ENCODE data around the gene PRDM8.

PRDM8 gene

GRCh38 chr4:80165855-80166254 is 31.4 kb upstream of the PRDM8 start:
- H3K27ac ChIP-seq (ENCODE audit: low read length) = no peak overlapping the region
- H3F3A ChIP-seq (ENCODE audit: insufficient read depth, low read length) = no peaks in the 10 kb centered on the region
- H3K9me3 ChIP-seq (replicated peaks; ENCODE audit: insufficient read depth, low read length) = no peaks in the 10 kb centered on the region
- no peaks in the 10 kb centered on the region for H3K79me2 ChIP-seq (ENCODE audit: low read length)
- no peaks in the 10 kb centered on the region for H4K20me1 ChIP-seq (ENCODE audit: insufficient read depth, low read length)
- H3K27me3 ChIP-seq (replicated peaks; ENCODE audit: insufficient read depth, low read length) = no peaks in the 10 kb centered on the region
- no peak for DNase-seq
- H3K36me3 ChIP-seq (replicated peaks; ENCODE audit: insufficient read depth, low read length) = no peaks in the 10 kb centered on the region
- H3K4me3 ChIP-seq (ENCODE audit: low read length) = no peak overlapping the region
- H3K9ac ChIP-seq (ENCODE audit: low read length) = no peak overlapping the region
- no peak overlapping the region for H3K4me2 ChIP-seq (ENCODE audit: low read depth, low read length)
- no peak for TF ChIP-seq EZH2 (optimal IDR thresholded peaks at IDR 0.05; ENCODE audit: low read depth, low read length)
- no peak for TF ChIP-seq EZH2phosphoT487 (IDR thresholded peaks at IDR 0.05; ENCODE audit: low read length)
- TF ChIP-seq, protein P1, sequence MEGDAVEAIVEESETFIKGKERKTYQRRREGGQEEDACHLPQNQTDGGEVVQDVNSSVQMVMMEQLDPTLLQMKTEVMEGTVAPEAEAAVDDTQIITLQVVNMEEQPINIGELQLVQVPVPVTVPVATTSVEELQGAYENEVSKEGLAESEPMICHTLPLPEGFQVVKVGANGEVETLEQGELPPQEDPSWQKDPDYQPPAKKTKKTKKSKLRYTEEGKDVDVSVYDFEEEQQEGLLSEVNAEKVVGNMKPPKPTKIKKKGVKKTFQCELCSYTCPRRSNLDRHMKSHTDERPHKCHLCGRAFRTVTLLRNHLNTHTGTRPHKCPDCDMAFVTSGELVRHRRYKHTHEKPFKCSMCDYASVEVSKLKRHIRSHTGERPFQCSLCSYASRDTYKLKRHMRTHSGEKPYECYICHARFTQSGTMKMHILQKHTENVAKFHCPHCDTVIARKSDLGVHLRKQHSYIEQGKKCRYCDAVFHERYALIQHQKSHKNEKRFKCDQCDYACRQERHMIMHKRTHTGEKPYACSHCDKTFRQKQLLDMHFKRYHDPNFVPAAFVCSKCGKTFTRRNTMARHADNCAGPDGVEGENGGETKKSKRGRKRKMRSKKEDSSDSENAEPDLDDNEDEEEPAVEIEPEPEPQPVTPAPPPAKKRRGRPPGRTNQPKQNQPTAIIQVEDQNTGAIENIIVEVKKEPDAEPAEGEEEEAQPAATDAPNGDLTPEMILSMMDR (IDR thresholded peaks at IDR 0.05; ENCODE audit: low read length) = no peak
- H3K9me2 ChIP-seq (replicated peaks; ENCODE audit: insufficient read depth, low read length) = no peaks in the 10 kb centered on the region
- H3K4me1 ChIP-seq (ENCODE audit: low read length) = no peaks in the 10 kb centered on the region
- no peak overlapping the region for H2AFZ ChIP-seq (ENCODE audit: low read length)

DNA sequence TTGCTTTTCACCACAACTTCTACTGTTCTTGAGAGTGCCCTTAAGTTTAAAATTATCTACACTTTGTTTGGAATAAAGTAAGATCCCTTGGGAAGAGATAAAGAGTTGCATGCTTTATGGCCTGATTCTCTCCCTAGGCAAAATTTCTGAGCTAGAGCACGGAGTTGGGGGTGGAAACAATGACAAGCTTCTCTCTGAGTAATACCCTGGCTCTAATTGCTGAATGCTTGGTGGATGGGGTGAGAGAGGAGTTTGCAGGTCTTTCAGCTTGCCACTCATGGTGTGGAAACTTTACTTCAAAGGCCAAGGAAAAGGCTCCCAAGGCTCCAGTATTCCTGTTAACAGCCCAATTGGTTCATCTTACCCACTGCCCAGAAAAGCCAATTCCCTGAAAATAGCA is 26.1 kb upstream of the PRDM8 start:
- Histone ChIP-seq H3K27me3 (replicated peaks; ENCODE audit: insufficient read depth, low read length) (no peaks in the 10 kb centered on the region), H3K79me2 (ENCODE audit: low read length) (no peaks in the 10 kb centered on the region), H3K9me3 (replicated peaks; ENCODE audit: insufficient read depth, low read length) (no peaks in the 10 kb centered on the region), H2AFZ (ENCODE audit: low read length) (no peak overlapping the region), H3K36me3 (replicated peaks; ENCODE audit: insufficient read depth, low read length) (no peaks in the 10 kb centered on the region), H3K4me2 (ENCODE audit: low read depth, low read length) (peak overlapping the region; percentile 56; the same call in 1 of the 2 replicates), H3F3A (ENCODE audit: insufficient read depth, low read length) (peaks cover 10% of the 10 kb centered on the region; the same call in 1 of the 2 replicates), H3K27ac (ENCODE audit: low read length) (no peak overlapping the region), H4K20me1 (ENCODE audit: insufficient read depth, low read length) (no peaks in the 10 kb centered on the region), H3K4me1 (ENCODE audit: low read length) (peaks cover 25% of the 10 kb centered on the region), H3K4me3 (ENCODE audit: low read length) (no peak overlapping the region), H3K9ac (ENCODE audit: low read length) (no peak overlapping the region), H3K9me2 (replicated peaks; ENCODE audit: insufficient read depth, low read length) (no peaks in the 10 kb centered on the region)
- DNase-seq = no peak
- TF ChIP-seq EZH2 (optimal IDR thresholded peaks at IDR 0.05; ENCODE audit: low read depth, low read length) = no peak
- TF ChIP-seq, protein P1 (IDR thresholded peaks at IDR 0.05; ENCODE audit: low read length) = no peak
- TF ChIP-seq EZH2phosphoT487 (IDR thresholded peaks at IDR 0.05; ENCODE audit: low read length) = no peak

DNA sequence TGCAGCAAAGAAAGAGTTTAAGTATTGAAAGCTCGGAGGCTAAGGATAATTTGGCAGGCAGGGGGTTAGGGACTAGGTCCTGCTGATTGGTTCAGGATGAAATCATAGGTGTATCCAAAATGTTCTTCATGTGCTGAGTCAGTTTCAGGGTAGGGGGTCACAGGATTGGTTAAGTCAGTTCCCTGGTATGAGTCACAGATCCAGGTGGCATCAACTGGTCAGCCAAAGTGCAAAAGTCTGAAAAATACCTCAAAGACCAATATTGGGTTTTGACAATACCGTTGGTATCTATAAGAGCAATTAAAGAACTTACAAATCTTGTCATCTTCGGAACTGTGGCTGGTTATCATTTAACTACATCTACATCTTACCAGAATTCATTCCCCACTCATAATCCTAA is 25.6 kb upstream of the PRDM8 start:
- Histone ChIP-seq H3K4me3 (ENCODE audit: low read length) (no peak overlapping the region), H3F3A (ENCODE audit: insufficient read depth, low read length) (peaks cover 10% of the 10 kb centered on the region; the same call in 1 of the 2 replicates), H2AFZ (ENCODE audit: low read length) (peak overlapping the region; percentile 31), H3K27ac (ENCODE audit: low read length) (peak overlapping the region; percentile 32; the same call in 1 of the 2 replicates), H3K27me3 (replicated peaks; ENCODE audit: insufficient read depth, low read length) (no peaks in the 10 kb centered on the region), H3K9ac (ENCODE audit: low read length) (no peak overlapping the region), H3K79me2 (ENCODE audit: low read length) (no peaks in the 10 kb centered on the region), H3K9me2 (replicated peaks; ENCODE audit: insufficient read depth, low read length) (no peaks in the 10 kb centered on the region), H3K9me3 (replicated peaks; ENCODE audit: insufficient read depth, low read length) (no peaks in the 10 kb centered on the region), H3K36me3 (replicated peaks; ENCODE audit: insufficient read depth, low read length) (no peaks in the 10 kb centered on the region), H3K4me2 (ENCODE audit: low read depth, low read length) (peak overlapping the region; percentile 56; the same call in 1 of the 2 replicates), H3K4me1 (ENCODE audit: low read length) (peaks cover 25% of the 10 kb centered on the region), H4K20me1 (ENCODE audit: insufficient read depth, low read length) (no peaks in the 10 kb centered on the region)
- no peak for TF ChIP-seq EZH2phosphoT487 (IDR thresholded peaks at IDR 0.05; ENCODE audit: low read length)
- TF ChIP-seq, protein P1 (IDR thresholded peaks at IDR 0.05; ENCODE audit: low read length) = no peak
- no peak for TF ChIP-seq EZH2 (optimal IDR thresholded peaks at IDR 0.05; ENCODE audit: low read depth, low read length)
- no peak for DNase-seq
